ENCODE results near the gene TMEM217.

TMEM217 gene

GRCh38 chr6:37244430-37245310 is 13.3 kb downstream of the TMEM217 start:
- DNase-seq (ENCODE audit: low spot score): no peak

GRCh38 chr6:37243816-37244370 is 14.1 kb downstream of the TMEM217 start:
- no peak for DNase-seq (ENCODE audit: low spot score)

- no peak for DNase-seq (ENCODE audit: low spot score)
Observed at GRCh38 chr6:37243131-37243815, 14.7 kb downstream of the TMEM217 start.

GRCh38 chr6:37242429-37243052 is 15.4 kb downstream of the TMEM217 start:
- DNase-seq (ENCODE audit: low spot score): peak; percentile 90

DNA sequence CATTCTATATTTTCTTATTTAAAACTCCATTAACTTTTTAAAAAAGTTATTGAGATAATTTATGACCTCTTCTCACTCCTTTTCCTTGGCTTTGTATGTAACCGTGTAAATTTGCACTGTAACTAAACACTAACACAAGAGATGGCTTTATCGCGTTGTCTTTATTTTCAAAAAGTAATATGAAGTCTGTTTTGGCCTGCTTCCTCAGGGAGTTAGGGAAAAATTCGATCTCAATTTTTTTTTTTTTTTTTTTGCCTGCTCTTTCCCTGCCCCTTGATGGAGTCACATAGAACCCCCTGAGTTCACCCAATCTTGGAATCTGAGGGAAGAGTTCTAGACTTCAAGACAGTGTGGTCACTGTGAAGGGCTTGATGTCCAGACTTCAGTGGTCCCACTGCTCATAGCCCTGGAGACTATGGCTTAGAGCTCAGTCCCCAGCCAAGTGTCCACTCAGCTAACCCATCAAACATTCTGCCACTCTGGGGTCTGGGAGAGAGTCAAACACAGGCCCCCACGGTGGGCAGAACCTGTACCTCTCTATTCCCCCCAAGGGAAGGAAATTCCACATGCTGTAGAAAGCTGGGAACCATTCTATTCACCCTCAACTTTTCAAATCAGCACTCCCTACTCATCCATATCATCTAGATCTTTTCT is 16.0 kb downstream of the TMEM217 start:
- DNase-seq (ENCODE audit: low spot score): no peak

GRCh38 chr6:37241131-37241530 is 16.8 kb downstream of the TMEM217 start:
- no peak for DNase-seq (ENCODE audit: low spot score)

DNA sequence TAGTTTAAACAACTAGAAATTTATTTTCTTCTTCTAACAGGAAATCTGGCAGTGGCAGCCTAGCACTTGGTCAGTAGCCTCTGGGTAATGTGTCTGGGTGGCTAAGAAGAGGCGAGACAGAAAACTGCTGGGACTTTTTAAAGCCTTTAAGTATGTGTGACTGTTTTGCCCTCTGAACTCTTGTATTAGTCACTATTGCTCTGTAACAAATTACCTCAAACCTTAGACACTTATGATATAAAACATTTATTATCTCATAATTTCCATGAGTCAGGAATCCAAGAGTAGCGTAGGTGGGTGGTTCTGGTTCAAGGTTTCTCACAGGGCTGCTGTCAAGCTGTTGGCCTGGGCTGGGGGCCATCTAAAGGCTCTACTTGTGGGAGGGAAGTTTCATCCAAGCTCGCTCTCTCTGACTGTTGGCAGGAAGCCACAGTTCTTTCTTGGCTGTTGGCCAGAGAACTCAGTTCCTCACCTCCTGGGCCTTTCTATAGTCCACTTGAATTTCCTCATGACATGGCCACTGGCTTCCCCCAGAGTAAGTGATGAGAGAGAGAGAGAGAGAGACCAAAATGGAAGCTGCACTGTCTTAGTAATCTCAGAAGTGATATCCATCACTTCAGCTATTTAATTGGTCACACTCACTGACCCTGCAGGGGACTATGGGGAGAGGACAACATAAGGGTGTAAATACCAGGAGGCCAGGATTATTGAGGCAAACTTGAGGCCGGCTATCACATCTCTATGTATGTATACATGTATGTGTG is 17.8 kb downstream of the TMEM217 start:
- DNase-seq (ENCODE audit: low spot score): peak; percentile 97

- no peak for DNase-seq (ENCODE audit: low spot score)
Observed at GRCh38 chr6:37239526-37239925, 18.4 kb downstream of the TMEM217 start.

- no peak for DNase-seq (ENCODE audit: low spot score)
Observed at GRCh38 chr6:37238381-37238780, 19.6 kb downstream of the TMEM217 start.

- DNase-seq (ENCODE audit: low spot score): no peak
Observed at GRCh38 chr6:37237789-37238188, 20.2 kb downstream of the TMEM217 start.

DNA sequence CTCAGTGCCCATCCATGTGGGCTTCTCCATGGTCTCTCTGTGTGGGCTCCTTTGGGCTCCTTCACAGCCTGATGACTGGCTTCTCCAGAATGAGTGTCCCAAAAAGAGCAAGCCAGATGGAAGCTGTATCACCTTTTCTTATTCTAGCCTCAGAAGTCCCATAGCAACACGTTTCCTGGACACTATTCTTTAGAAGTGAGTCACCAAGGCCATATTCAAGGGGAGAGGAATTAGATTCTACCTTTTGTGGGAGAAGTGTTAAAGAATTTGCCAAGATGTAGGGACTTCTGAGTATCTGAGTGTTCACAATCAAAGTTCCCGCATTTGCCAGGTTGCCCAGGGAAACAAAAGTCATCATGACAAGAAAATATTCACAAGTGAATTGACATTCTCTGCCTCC is 21.0 kb downstream of the TMEM217 start:
- DNase-seq (ENCODE audit: low spot score): no peak

- DNase-seq (ENCODE audit: low spot score): no peak
Observed at GRCh38 chr6:37233541-37233940, 24.4 kb downstream of the TMEM217 start.

- DNase-seq (ENCODE audit: low spot score): no peak
Observed at GRCh38 chr6:37232430-37233017, 25.4 kb downstream of the TMEM217 start.

DNA sequence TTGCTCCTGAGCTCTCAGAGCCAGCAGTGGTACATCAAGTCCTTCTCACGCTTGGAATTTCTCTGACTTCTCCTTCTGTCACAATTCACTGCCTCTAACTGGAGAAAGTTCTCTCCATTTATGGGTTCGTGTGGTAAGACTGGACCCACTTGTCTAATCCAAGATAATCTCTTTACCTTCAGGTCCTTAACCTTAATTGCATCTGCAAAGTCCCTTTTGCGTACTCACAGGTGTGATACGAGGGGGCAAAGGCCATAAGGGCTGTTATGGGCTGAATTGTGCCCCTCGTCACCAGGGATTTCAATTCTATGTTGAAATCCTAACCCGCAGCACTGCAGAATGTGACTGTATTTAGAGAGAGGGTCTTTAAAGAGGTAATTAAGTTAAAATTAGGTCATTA is 27.8 kb downstream of the TMEM217 start:
- no peak for DNase-seq (ENCODE audit: low spot score)

- DNase-seq (ENCODE audit: low spot score): no peak
Observed at GRCh38 chr6:37225350-37226169, 32.4 kb downstream of the TMEM217 start.

DNA sequence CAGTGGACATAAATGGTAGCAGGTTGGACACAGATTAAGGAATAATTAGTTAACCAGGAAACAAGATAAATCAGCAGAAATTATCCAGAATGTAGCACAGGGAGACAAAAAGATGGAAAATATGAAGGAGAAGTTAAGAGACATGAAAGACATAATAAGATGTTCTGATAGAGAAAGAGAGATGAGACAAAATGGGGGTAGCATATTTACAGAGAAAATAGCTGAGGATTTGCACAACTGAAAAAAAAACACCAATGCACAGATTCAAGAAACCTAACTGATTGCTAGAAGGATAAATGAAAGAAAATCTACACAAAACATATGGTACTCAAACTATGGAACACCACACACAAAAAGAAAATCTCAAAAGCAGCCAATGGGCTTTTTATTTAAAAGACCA is 35.0 kb downstream of the TMEM217 start:
- DNase-seq (ENCODE audit: low spot score): no peak

DNA sequence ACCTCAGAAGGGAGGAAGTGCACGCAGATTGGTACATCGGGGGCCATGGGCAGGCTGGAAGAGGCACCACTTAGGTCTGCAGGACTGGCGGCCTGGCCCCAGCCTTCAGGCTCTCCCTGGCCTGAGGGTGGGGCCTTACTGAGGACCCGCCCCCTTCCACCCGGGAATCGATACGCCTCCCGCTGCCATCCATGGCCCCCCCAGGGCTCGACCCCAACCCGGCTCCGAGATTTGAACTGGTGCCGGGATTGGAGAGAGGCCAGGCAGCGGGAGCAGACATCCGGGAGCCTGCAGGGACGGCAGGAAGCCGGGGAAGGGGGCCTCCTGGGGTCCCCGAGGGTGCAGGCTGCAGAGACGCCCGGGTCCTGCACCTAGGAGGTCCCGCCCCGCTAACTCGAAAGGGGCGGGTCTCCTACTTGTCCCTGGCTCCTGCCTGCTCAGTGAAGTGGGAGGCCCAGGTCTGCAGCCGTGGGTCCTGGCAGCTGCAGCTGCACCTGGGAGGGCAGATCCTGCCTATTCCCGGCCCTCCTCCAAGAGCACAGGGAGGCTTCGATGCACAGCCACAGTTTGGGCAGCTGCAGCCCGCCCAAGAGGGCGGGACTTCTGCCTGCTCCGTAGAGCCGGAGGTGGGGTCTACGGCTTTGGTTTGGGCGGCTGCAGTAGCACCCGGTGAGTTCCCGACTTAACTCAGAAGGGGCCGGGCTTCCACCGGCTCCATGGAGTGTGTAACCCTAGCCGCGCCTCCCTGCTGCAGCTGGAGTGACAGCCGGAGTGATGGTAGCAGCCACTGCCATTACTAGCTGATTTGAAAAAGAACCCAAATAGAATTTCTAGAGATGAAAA is 35.6 kb downstream of the TMEM217 start:
- peak; percentile 64 for DNase-seq (ENCODE audit: low spot score)

- DNase-seq (ENCODE audit: low spot score): no peak
Observed at GRCh38 chr6:37221585-37222124, 36.3 kb downstream of the TMEM217 start.

DNA sequence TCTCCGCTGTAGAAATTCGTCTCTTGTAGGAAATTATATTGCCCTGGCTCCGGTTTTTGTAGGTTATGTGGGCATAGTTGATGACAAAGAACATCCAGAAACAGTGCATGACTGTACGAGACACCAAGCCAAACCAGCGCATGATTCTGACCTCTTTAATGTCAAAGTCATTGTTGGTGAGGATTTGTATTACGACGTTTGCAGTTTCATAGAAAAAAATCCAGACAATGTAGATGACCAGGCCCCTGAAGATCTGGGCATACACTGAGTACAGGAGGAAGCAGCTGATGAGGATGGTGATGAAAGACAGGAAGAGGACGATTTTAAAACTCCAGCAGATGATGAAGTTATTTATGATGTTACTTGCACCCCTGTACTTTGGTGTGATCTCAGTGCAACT is 39.4 kb downstream of the TMEM217 start:
- no peak for DNase-seq (ENCODE audit: low spot score)
